Cardiac muscle cell (in vitro differentiated cells and primary cell): ENCODE data around the gene NKIRAS1. TPM values are rescaled to one million over a fixed set of nuclear protein-coding genes. Genes with fewer than 3 reads are reported as not detected.

Experiments used
- DNase-seq, 2 donors: peaks; one replicate each; pipeline versions ENCODE4 v3.0.0 to v3.0.0-alpha.2; 2010 to 2017; ENCODE audit warnings: low read depth in 1 of 2, low spot score in 1 of 2
- H3K27ac ChIP-seq: fragments of 200-600 bp; sonication (generic); 2 replicates; pipeline ENCODE4 v1.5.1; 2016
- H3K27me3 ChIP-seq: fragments of 200-600 bp; sonication (generic); 2 replicates; pipeline ENCODE4 v1.6.0; 2016; ENCODE audit warnings: control low read depth
- H3K36me3 ChIP-seq: fragments of 200-600 bp; sonication (generic); 2 replicates; pipeline ENCODE4 v1.5.1; 2016; ENCODE audit warnings: control low read depth
- H3K4me1 ChIP-seq: fragments of 200-600 bp; sonication (generic); 2 replicates; pipeline ENCODE4 v1.8.1; 2017; ENCODE audit warnings: low read depth, mild to moderate bottlenecking, mixed run types
- H3K4me3 ChIP-seq: fragments of 200-600 bp; sonication (generic); 2 replicates; pipeline ENCODE4 v1.5.1; 2016; ENCODE audit warnings: mild to moderate bottlenecking
- H3K9me3 ChIP-seq: fragments of 200-600 bp; sonication (generic); 2 replicates; pipeline ENCODE4 v1.5.1; 2017; ENCODE audit warnings: low read depth, mild to moderate bottlenecking, control low read depth
- CTCF ChIP-seq: IDR thresholded peaks from 2 replicates; pipeline ENCODE4 v1.5.1; 2012; ENCODE audit warnings: low read depth, mild to moderate bottlenecking, low read length
- polyA plus RNA-seq: library from polyadenylated mRNA; unstranded; fragments of >200 nt; fragmentation: Nextera tagmentation; extraction: Ambion mirVana; gene quantifications from 2 replicates; pipeline ENCODE4 v1.2.1, GENCODE V29; 2016
- total RNA-seq: library from RNA; depleted of rRNA; stranded (reverse); fragments of >200 nt; gene quantifications from 2 replicates; pipeline ENCODE4 v1.2.3, GENCODE V29; 2016

Gene NKIRAS1
- total and polyA plus RNA-seq, 2 experiments from 2014 or later: 20.2 to 28.0 TPM

- H3K4me1 ChIP-seq: no peaks in the 10 kb centered on the region
- H3K27ac ChIP-seq: no peak overlapping the region
- no peaks in the 10 kb centered on the region for H3K9me3 ChIP-seq
- peak; percentile 10 for TF ChIP-seq CTCF
- DNase-seq: peak in 1 of 2 donors; percentile 75
- no peaks in the 10 kb centered on the region for H3K27me3 ChIP-seq
- H3K36me3 ChIP-seq: peaks cover 30% of the 10 kb centered on the region
- no peak overlapping the region for H3K4me3 ChIP-seq
Observed at GRCh38 chr3:23900744-23901143, 16.0 kb downstream of the NKIRAS1 start.

GRCh38 chr3:23895181-23895580 lies 21.6 kb downstream of the NKIRAS1 start:
- no peak overlapping the region for H3K4me3 ChIP-seq
- DNase-seq: no peak
- no peak for TF ChIP-seq CTCF
- H3K27me3 ChIP-seq: no peaks in the 10 kb centered on the region
- H3K4me1 ChIP-seq: no peaks in the 10 kb centered on the region
- H3K9me3 ChIP-seq: no peaks in the 10 kb centered on the region
- H3K36me3 ChIP-seq: peaks cover 40% of the 10 kb centered on the region
- H3K27ac ChIP-seq: no peak overlapping the region

- peaks cover 33% of the 10 kb centered on the region for H3K36me3 ChIP-seq
- H3K4me1 ChIP-seq: no peaks in the 10 kb centered on the region
Observed at GRCh38 chr3:23894254-23895061, 22.3 kb downstream of the NKIRAS1 start.

GRCh38 chr3:23889950-23890349 lies 26.8 kb downstream of the NKIRAS1 start:
- Histone ChIP-seq H3K27ac (no peak overlapping the region), H3K36me3 (peaks cover 20% of the 10 kb centered on the region)
- no peak for TF ChIP-seq CTCF

More at GRCh38 chr3:23894254-23895061, 22.3 kb downstream of the NKIRAS1 start:
- H3K9me3 ChIP-seq: no peaks in the 10 kb centered on the region
- no peak for TF ChIP-seq CTCF
- H3K4me3 ChIP-seq: no peak overlapping the region
- no peaks in the 10 kb centered on the region for H3K27me3 ChIP-seq
- no peak for DNase-seq
- H3K27ac ChIP-seq: peak overlapping the region; percentile 41

GRCh38 chr3:23889386-23889785 lies 27.4 kb downstream of the NKIRAS1 start:
- H3K27me3 ChIP-seq: no peaks in the 10 kb centered on the region

More at GRCh38 chr3:23889950-23890349, 26.8 kb downstream of the NKIRAS1 start:
- H3K9me3 ChIP-seq: peaks cover 3% of the 10 kb centered on the region
- H3K4me3 ChIP-seq: no peak overlapping the region
- peaks cover 13% of the 10 kb centered on the region for H3K4me1 ChIP-seq
- DNase-seq: no peak
- no peaks in the 10 kb centered on the region for H3K27me3 ChIP-seq

More at GRCh38 chr3:23889386-23889785, 27.4 kb downstream of the NKIRAS1 start:
- peak overlapping the region; percentile 2 for H3K27ac ChIP-seq
- H3K4me3 ChIP-seq: no peak overlapping the region
- H3K4me1 ChIP-seq: peaks cover 13% of the 10 kb centered on the region
- no peak for TF ChIP-seq CTCF
- H3K9me3 ChIP-seq: peaks cover 3% of the 10 kb centered on the region
- H3K36me3 ChIP-seq: peaks cover 20% of the 10 kb centered on the region
- no peak for DNase-seq
